NOMO-1 (cell line): ENCODE data around the gene PRRT2.
"Not testable (repeated sequence)": the region's sequence is repeated elsewhere in the genome, so short reads cannot be mapped to it uniquely, and the experiment has no call there.

Source experiments
- DNase-seq, 2 experiments: peaks; one replicate each; lab custom pipeline; 2025; ENCODE audit not compliant: unreplicated experiment in 2 of 2; lab: John Stamatoyannopoulos, UW

The PRRT2 gene

GRCh38 chr16:29811896-29812665 is at the start of gene PRRT2:
Gene PRRT2, plus strand, starts transcription at chr16:29812193. Its CDS starts 862 bp downstream, at chr16:29813055.
- DNase-seq = no peak

- DNase-seq = peak in 1 of 2 experiments; percentile 33
Observed at GRCh38 chr16:29763326-29763725, 48.7 kb upstream of the PRRT2 start.

- no peak for DNase-seq
Observed at GRCh38 chr16:29765167-29766032, 46.6 kb upstream of the PRRT2 start.

DNA sequence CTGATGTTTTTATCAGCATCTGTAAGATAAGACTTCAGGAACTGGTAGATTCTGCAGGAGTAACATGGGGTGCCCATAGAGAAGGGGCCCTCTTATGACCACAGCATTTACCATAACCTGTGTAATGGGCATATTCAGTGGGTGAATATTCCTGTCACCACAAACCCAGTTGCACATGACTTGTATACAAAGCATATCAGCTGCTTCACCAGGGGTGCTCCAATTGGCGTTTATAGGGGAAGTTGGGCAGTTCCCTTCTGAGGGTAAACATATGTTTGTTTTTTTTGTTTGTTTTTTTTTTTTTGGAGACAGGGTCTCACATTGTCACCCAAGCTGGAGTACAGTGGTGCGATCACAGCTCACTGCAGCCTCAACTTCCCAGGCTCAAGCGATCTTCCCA is 45.4 kb upstream of the PRRT2 start:
- DNase-seq = no peak

DNA sequence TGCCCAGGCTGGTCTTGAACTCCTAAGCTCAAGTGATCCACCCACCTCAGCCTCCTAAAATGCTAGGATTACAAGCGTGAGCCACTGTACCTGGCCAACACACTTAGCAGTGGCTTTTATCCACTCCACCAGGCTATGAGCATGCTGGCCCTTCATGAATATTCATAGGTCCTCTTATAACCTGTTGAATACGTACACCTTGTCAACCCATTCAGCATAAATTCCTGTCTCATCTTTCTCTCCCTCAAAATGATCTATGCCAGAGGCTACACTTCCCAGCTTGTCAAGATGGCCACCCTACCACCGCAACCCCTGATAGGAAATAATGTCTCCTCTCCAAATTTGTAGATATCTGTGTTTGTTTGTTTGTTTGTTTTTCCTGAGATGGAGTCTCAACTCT is 44.9 kb upstream of the PRRT2 start:
- DNase-seq = no peak

DNA sequence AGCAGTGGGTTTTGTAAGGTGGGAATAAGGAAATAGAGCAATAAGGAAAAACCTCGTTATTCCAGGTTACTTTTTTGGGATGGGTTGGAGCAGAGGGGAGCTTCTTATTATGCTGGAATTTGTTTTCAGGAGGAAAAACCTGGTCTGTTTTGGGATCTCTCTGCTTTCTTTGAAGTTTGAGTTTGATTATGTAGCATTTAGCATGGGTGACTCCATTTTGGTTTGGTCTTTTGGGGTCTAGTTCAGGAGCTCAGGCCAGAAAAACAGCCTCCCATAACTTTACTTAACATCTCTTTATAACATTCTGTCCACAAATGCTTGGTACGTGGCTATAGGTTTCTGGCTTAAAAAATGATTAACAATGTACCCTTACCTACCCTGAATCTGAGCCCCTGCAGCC is 42.5 kb upstream of the PRRT2 start:
- DNase-seq = no peak

GRCh38 chr16:29770250-29770929 is 41.6 kb upstream of the PRRT2 start:
- DNase-seq = no peak

DNA sequence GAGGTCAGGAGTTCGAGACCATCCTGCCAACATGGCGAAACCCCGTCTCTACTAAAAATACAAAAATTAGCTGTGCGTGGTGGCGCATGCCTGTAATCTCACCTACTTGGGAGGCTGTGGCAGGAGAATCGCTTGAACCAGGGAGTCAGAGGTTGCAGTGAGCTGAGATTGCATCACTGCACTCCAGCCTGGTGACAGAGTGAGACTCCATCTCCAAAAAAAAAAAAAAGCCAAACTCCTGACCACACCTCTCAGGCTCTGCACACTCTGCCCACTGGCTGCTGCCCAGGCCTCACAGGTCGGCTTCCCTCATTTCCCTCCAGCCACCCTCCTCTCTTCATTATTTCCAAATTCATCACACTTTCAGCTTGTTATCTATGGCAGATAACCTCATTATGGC is 39.7 kb upstream of the PRRT2 start:
- not testable (repeated sequence) for DNase-seq

GRCh38 chr16:29774730-29775129 is 37.3 kb upstream of the PRRT2 start:
- no peak for DNase-seq

DNA sequence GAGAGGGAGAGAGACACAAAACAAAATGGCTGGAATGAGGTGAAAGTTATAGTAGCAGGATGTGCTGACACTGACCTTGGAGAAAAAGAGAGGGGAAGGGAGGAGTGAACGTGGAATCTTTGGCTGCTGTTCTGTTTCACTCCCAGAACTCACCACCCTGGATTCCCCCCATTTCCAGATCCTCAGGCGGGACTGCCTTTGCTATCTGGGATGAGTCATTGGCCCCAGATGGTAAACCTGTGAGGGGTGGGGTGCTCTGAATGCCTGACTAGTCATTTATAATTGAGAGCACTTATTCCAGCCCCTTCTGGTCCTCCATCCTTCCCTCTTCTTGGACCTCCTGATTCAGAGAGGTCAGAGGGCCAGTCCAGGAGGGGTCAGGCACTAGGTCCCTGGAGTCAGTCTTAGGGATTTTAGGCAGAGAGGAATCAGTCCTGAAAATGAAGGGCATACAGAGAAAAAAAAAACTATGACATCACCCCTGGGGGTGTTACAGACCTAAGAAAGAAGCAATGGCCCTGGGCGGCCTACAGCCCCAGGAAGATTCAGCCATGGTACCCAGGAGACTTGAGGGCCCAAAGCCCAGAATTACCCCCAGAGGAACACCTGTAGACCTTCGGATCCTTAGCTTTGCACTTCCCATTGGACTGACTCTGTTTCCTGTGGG is 36.1 kb upstream of the PRRT2 start:
- no peak for DNase-seq

DNA sequence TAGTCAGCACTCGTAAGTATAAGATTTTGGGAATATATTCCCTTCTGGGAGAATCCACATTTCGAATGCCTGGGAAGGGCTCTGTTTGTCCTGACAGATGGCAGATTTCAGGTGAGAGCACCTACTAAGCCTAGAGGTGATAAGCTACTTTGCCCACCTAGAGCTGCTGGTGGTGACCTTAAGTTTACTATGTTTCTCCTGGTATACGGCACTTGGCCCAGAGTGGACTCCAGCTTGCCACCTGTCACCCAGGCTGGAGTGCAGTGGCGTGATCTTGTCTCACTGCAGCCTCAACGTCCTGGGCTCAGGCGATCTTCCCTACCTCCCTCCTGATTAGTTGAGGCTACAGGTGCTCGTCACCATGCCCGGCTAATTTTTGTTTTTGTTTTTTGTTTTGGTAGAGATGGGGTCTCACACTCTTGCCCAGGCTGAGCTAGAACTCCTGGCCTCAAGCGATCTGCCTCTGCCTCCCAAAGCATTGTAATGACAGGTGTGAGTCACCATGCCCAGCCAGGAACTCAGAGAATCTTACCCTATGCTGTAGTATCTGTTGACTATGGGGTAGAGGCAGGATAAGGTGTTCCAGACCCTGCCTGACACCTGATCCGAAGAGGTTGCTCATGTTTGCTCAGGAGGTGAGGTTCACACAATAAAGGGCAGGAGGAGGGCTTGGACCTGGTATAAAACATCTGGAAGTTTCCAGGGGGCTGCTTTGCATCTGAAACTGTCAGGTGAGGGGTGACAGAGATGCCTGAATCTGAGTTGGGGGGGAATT is 34.2 kb upstream of the PRRT2 start, which contains the start of gene ZG16:
Gene ZG16, plus strand, starts transcription at position 681 of the 775 bp plus-strand sequence. CDS start 1,011 bp downstream, outside the sequence.
- DNase-seq = no peak

DNA sequence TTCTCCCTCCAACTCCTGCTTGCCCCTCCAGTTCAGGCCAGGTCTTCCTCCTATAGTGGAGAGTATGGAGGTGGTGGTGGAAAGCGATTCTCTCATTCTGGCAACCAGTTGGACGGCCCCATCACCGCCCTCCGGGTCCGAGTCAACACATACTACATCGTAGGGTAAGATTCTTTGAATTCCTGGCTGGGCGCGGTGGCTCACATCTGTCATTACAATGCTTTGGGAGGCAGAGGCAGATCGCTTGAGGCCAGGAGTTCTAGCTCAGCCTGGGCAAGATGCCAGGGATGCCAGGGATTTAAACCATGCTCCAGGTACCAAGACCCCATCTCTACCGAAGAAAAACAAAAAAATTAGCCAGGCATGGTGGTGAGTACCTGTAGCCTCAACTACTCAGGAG is 32.5 kb upstream of the PRRT2 start:
- DNase-seq = no peak

GRCh38 chr16:29783094-29783953 is 28.7 kb upstream of the PRRT2 start:
- DNase-seq = not testable (repeated sequence)

DNA sequence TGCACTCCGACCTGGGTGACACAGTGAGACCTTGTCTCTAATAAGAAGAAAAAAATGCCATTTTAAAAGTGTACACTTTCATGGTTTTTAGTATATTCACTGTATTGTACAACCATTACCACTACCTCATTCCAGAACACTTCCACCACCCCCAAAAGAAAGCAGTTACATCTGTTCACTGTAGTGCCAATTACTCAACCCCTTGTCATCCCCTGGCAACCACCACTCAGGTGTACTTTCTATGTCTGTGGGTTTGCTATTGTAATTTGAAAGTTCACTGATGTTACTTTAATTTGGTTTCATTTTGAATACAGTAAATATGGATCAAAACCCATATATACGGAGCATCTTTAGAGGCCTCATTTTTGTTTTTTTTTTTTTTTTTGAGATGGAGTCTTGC is 27.8 kb upstream of the PRRT2 start:
- DNase-seq = no peak

- DNase-seq = no peak
Observed at GRCh38 chr16:29784901-29785500, 27.0 kb upstream of the PRRT2 start.

DNA sequence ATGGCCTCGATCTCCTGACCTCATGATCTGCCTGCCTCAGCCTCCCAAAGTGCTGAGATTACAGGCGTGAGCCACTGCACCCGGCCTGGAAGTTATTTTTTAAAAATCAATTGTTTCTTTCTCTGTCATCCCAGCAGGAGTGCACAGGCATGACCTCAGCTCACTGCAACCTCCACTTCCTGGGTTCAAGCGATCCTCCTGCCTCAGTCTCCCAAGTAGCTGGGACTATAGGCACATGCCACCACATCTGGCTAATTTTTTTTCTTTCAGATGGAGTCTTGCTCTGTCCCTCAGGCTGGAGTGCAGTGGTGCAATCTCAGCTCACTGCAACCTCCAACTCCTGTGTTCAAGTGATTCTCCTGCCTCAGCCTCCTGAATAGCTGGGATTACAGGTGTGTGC is 24.8 kb upstream of the PRRT2 start:
- not testable (repeated sequence) for DNase-seq

GRCh38 chr16:29789775-29790182 is 22.2 kb upstream of the PRRT2 start:
- no peak for DNase-seq

DNA sequence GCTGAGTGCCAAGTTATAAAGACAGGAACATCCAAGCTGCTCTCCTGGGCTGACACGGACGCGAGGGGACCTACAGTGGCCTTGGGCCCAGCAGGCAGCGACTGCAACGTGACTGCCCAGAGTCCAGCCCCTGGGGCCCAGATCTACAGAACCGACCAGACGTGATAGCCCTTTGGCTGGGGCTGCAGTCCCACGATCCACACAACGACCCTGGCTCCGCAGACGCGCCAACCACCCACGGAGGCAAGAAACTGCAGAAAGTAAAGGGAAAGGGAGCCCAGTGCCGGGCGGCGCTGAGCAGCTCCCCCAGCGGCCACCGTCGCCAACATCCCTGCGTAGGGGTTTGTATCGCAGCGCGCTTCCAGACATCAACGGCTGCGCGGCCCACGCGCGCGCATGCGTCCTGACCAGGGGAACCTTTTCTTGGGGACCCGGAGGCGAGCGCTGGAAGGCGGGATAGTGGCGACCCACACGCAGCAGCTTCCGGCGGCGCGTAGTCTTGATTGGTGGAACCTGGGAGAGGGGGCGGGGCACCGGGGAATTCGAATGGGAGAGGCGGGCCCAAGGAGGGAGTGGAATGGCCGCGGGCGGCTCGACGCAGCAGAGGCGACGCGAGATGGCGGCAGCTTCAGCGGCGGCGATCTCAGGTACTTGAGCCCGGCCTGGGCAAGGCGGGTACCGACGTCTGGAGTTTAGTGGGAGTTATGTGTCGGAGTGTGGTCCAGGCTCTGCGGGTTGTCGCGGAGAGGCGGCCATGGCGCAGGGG is 21.6 kb upstream of the PRRT2 start, which contains the start of gene KIF22:
Gene KIF22, plus strand, starts transcription at position 569 of the 766 bp plus-strand sequence. Its CDS starts 9 bp downstream, at position 578.
- DNase-seq = peak; percentile 98 to 99
